Neural progenitor cell (in vitro differentiated cells): ENCODE results near the gene RFPL4AL1. TPM values are rescaled to one million over a fixed set of nuclear protein-coding genes. Genes with fewer than 3 reads are reported as not detected.
"Not testable (repeated sequence)": the region's sequence is repeated elsewhere in the genome, so short reads cannot be mapped to it uniquely, and the experiment has no call there.

Experiments
- DNase-seq: peaks from one replicate; pipeline ENCODE4 v3.0.0-alpha.2; 2016; ENCODE audit warnings: low spot score
- H2AFZ ChIP-seq: fragments of 200-600 bp; sonication (generic); replicated peaks from 2 replicates; pipeline ENCODE4 v1.6.1; 2016; ENCODE audit warnings: antibody characterized with exemption
- H3F3A ChIP-seq: fragments of 200-600 bp; sonication (generic); 2 replicates; pipeline ENCODE4 v1.6.1; 2016; ENCODE audit warnings: antibody characterized with exemption, low read depth
- H3K27ac ChIP-seq: fragments of 200-600 bp; sonication (generic); 2 replicates; pipeline ENCODE4 v1.5.1; 2016; ENCODE audit warnings: mild to moderate bottlenecking
- H3K27me3 ChIP-seq: fragments of 200-600 bp; sonication (generic); 2 replicates; pipeline ENCODE4 v1.6.1; 2016; ENCODE audit warnings: mild to moderate bottlenecking, moderate library complexity
- H3K36me3 ChIP-seq: fragments of 200-600 bp; sonication (generic); 2 replicates; pipeline ENCODE4 v1.5.1; 2016
- H3K4me1 ChIP-seq: fragments of 200-600 bp; sonication (generic); 2 replicates; pipeline ENCODE4 v1.6.1; 2016; ENCODE audit warnings: mixed run types
- H3K4me2 ChIP-seq: fragments of 200-600 bp; sonication (generic); 2 replicates; pipeline ENCODE4 v1.6.1; 2016
- H3K4me3 ChIP-seq: fragments of 200-600 bp; sonication (generic); 2 replicates; pipeline ENCODE4 v1.5.1; 2016
- H3K79me2 ChIP-seq: fragments of 200-600 bp; sonication (generic); 2 replicates; pipeline ENCODE4 v1.6.1; 2016; ENCODE audit warnings: low read depth
- H3K9ac ChIP-seq: fragments of 200-600 bp; sonication (generic); 2 replicates; pipeline ENCODE4 v1.6.1; 2016
- H3K9me3 ChIP-seq: fragments of 200-600 bp; sonication (generic); 2 replicates; pipeline ENCODE4 v1.5.1; 2016; ENCODE audit warnings: low read depth
- H4K20me1 ChIP-seq: fragments of 200-600 bp; sonication (generic); 2 replicates; pipeline ENCODE4 v1.6.1; 2016; ENCODE audit warnings: low read depth
- H3K27ac Mint-ChIP-seq: 3 replicates; pipeline ENCODE4 v1.8.0; 2021; ENCODE audit warnings: mixed read lengths
- H3K27me3 Mint-ChIP-seq: 2 replicates; pipeline ENCODE4 v1.8.0; 2022; ENCODE audit warnings: low read depth, mild to moderate bottlenecking, inconsistent platforms, moderate library complexity, mixed read lengths; ENCODE audit not compliant: insufficient read depth
- H3K36me3 Mint-ChIP-seq: 3 replicates; pipeline ENCODE4 v1.8.0; 2021; ENCODE audit warnings: mixed read lengths
- H3K4me1 Mint-ChIP-seq: 3 replicates; pipeline ENCODE4 v1.8.0; 2021; ENCODE audit warnings: mixed read lengths
- H3K4me3 Mint-ChIP-seq: 3 replicates; pipeline ENCODE4 v1.8.0; 2021; ENCODE audit warnings: mild to moderate bottlenecking, moderate library complexity, mixed read lengths
- H3K9me3 Mint-ChIP-seq: 3 replicates; pipeline ENCODE4 v1.8.0; 2020; ENCODE audit warnings: mixed read lengths
- EZH2 ChIP-seq: fragments of 200-600 bp; sonication (generic); IDR thresholded peaks from 2 replicates; pipeline ENCODE4 v1.6.1; 2017; ENCODE audit warnings: antibody characterized with exemption, mild to moderate bottlenecking, moderate library complexity
- EZH2phosphoT487 ChIP-seq: fragments of 200-600 bp; sonication (generic); IDR thresholded peaks from 2 replicates; pipeline ENCODE4 v1.6.1; 2017; ENCODE audit warnings: antibody characterized with exemption
- total RNA-seq: library from RNA; depleted of rRNA; stranded (reverse); fragments of >200 nt; gene quantifications from 2 replicates; pipeline ENCODE4 v1.2.3, GENCODE V29; 2015; ENCODE audit warnings: low replicate concordance
- TF ChIP-seq, protein P1 (sequence below): fragments of 200-600 bp; sonication (generic); IDR thresholded peaks from 2 replicates; pipeline ENCODE4 v1.5.1; 2017; ENCODE audit warnings: antibody characterized with exemption, mild to moderate bottlenecking

RFPL4AL1 gene
- not detected in 2 replicates for total RNA-seq

DNA sequence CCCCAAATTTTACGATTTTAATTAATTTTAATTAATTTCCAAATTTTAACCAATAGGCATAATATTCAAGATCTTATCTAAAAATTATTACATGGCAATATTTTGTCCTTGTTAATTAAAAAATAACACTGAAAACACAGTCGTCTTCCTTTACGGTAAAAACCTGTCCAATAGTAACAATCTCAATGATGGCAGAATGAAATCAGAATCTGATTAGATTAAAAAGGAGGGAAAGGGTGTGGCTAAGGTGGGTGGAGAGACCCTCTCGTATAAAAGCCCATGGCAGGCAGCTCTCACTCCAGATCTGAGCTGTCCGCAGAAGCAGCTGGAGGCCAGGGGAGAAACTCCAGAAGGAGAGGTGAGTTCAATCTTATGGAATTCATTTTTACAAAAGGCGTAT is at the start of gene RFPL4AL1:
RFPL4AL1 (plus strand) TSS at position 301 of the 400 bp plus-strand sequence. CDS start 2,687 bp downstream, outside the sequence.
- not testable (repeated sequence) for H3K4me2 ChIP-seq, DNase-seq, H4K20me1 ChIP-seq, H3K27ac ChIP-seq, H3K36me3 ChIP-seq, H3K4me3 ChIP-seq, H3K79me2 ChIP-seq, H3K9me3 ChIP-seq, H3K27me3 Mint-ChIP-seq, H3K27ac Mint-ChIP-seq, H3F3A ChIP-seq, H2AFZ ChIP-seq, H3K36me3 Mint-ChIP-seq, H3K9me3 Mint-ChIP-seq, H3K9ac ChIP-seq, H3K4me3 Mint-ChIP-seq, H3K27me3 ChIP-seq, H3K4me1 Mint-ChIP-seq, H3K4me1 ChIP-seq

DNA sequence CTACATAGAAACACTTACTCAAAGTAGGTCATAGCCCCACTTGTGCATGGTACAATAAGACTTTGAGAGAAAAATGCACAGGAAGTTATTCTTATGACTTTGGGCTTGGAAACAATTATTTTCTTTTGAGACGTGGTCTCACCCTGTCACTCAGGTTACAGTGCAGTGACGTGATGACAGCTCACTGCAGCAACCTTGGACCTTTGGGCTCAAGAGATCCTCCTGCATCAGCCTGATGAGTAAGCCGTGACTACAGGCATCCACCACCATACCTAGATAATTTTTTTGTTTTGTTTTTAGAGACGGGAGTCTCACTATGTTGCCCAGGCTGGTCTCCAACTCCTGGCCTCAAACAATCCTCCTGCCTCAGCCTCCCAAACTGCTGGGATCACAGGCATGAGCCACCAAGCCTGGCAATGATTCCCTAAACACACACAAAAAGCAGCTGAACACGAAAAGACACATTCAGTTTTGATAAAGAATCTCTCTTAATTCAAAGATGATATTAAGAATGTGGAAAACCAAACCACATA is 48.6 kb upstream of the RFPL4AL1 start:
- Histone ChIP-seq H3K9me3 (peaks cover 10% of the 10 kb centered on the region), H3K4me2 (no peak overlapping the region), H4K20me1 (no peaks in the 10 kb centered on the region), H3K4me1 (no peaks in the 10 kb centered on the region), H3K4me3 (no peak overlapping the region), H3K79me2 (no peaks in the 10 kb centered on the region), H3F3A (no peaks in the 10 kb centered on the region), H3K36me3 (no peaks in the 10 kb centered on the region), H2AFZ (no peak overlapping the region), H3K27me3 (no peaks in the 10 kb centered on the region), H3K27ac (no peak overlapping the region), H3K9ac (no peak overlapping the region)
- H3K36me3 Mint-ChIP-seq = no peaks in the 10 kb centered on the region
- no peak for TF ChIP-seq EZH2phosphoT487
- TF ChIP-seq, protein P1, sequence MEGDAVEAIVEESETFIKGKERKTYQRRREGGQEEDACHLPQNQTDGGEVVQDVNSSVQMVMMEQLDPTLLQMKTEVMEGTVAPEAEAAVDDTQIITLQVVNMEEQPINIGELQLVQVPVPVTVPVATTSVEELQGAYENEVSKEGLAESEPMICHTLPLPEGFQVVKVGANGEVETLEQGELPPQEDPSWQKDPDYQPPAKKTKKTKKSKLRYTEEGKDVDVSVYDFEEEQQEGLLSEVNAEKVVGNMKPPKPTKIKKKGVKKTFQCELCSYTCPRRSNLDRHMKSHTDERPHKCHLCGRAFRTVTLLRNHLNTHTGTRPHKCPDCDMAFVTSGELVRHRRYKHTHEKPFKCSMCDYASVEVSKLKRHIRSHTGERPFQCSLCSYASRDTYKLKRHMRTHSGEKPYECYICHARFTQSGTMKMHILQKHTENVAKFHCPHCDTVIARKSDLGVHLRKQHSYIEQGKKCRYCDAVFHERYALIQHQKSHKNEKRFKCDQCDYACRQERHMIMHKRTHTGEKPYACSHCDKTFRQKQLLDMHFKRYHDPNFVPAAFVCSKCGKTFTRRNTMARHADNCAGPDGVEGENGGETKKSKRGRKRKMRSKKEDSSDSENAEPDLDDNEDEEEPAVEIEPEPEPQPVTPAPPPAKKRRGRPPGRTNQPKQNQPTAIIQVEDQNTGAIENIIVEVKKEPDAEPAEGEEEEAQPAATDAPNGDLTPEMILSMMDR = no peak
- no peak for TF ChIP-seq EZH2
- no peak overlapping the region for H3K27ac Mint-ChIP-seq
- peaks cover 14% of the 10 kb centered on the region for H3K9me3 Mint-ChIP-seq
- no peak for DNase-seq
- peaks cover 5% of the 10 kb centered on the region for H3K27me3 Mint-ChIP-seq
- no peaks in the 10 kb centered on the region for H3K4me1 Mint-ChIP-seq
- H3K4me3 Mint-ChIP-seq = no peak overlapping the region

DNA sequence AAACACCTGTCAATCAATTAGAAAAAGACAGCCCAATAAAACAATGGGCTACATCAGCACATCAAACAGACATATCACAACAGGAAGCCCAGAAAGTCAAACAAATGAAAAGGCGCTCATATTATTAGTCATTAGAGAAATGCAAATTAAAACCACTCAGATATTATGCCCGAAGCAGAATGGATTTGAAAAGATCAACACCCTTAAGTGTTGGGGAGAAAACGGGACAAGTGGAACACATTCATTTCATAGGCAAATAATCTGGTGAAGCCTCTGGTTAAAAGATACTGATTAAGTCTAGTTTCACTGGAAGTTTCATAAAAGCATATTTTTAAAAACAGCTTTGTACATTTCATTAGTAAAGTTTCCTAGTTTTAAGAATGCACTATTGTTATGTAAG is 48.1 kb upstream of the RFPL4AL1 start:
- Histone ChIP-seq H3K27me3 (no peaks in the 10 kb centered on the region), H2AFZ (no peak overlapping the region), H3K9me3 (peaks cover 10% of the 10 kb centered on the region), H3K79me2 (no peaks in the 10 kb centered on the region), H3K9ac (no peak overlapping the region), H3F3A (no peaks in the 10 kb centered on the region), H3K27ac (no peak overlapping the region), H4K20me1 (no peaks in the 10 kb centered on the region), H3K36me3 (no peaks in the 10 kb centered on the region), H3K4me2 (no peak overlapping the region), H3K4me3 (no peak overlapping the region), H3K4me1 (no peaks in the 10 kb centered on the region)
- no peak for TF ChIP-seq EZH2phosphoT487
- TF ChIP-seq, protein P1 = no peak
- TF ChIP-seq EZH2 = no peak
- DNase-seq = no peak
- Mint-ChIP-seq H3K9me3 (peaks cover 14% of the 10 kb centered on the region), H3K36me3 (no peaks in the 10 kb centered on the region), H3K4me1 (no peaks in the 10 kb centered on the region), H3K27me3 (peaks cover 5% of the 10 kb centered on the region), H3K27ac (no peak overlapping the region), H3K4me3 (no peak overlapping the region)

DNA sequence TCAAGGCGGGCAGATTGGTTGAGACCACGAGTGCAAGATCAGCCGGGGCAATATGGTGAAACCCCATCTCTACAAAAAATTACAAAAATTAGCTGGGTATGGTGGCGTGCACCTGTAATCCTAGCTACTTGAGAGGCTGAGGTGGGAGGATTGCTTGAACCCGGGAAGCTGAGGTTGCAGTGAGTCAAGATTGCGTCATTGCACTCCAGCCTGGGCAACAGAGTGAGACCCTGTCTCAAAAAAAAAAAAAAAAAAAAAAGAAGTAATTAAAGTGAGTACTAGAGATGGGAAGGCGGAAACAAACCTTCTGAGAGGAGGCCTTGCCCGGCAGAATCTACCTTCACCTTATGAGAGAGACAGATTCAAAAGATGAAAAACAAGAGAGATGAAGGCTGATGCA is 45.4 kb upstream of the RFPL4AL1 start:
- Histone ChIP-seq H4K20me1 (no peaks in the 10 kb centered on the region), H3K9me3 (peaks cover 10% of the 10 kb centered on the region), H3F3A (no peaks in the 10 kb centered on the region), H3K9ac (no peak overlapping the region), H2AFZ (no peak overlapping the region), H3K27ac (no peak overlapping the region), H3K4me1 (no peaks in the 10 kb centered on the region), H3K36me3 (no peaks in the 10 kb centered on the region), H3K27me3 (no peaks in the 10 kb centered on the region), H3K4me2 (no peak overlapping the region), H3K4me3 (no peak overlapping the region), H3K79me2 (no peaks in the 10 kb centered on the region)
- Mint-ChIP-seq H3K4me3 (no peak overlapping the region), H3K36me3 (no peaks in the 10 kb centered on the region), H3K27ac (no peak overlapping the region), H3K4me1 (no peaks in the 10 kb centered on the region), H3K27me3 (no peaks in the 10 kb centered on the region), H3K9me3 (peaks cover 16% of the 10 kb centered on the region)
- no peak for DNase-seq
- TF ChIP-seq, protein P1 = no peak
- no peak for TF ChIP-seq EZH2phosphoT487
- no peak for TF ChIP-seq EZH2

DNA sequence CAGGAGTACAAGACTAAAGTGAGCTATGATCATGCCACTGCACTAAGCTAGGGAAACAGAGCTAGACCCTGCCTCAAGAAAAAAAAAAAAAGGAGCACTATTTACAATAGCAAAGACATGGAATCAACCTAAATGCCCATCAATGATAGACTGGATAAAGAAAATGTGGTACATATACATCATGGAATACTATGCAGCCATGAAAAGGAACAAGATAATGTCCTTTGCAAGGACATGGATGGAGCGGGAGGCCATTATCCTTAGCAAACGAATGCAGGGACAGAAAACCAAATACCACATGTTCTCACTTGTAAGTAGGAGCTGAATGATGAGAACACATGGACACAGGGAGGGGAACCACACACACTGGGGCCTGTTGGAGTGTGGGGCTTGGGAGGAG is 38.5 kb upstream of the RFPL4AL1 start:
- not testable (repeated sequence) for H3K27me3 ChIP-seq, H3K79me2 ChIP-seq, H3K4me3 Mint-ChIP-seq, H3K36me3 ChIP-seq, H3K36me3 Mint-ChIP-seq, H3F3A ChIP-seq, H3K27me3 Mint-ChIP-seq, H3K4me2 ChIP-seq, H3K9ac ChIP-seq, H2AFZ ChIP-seq, H3K4me3 ChIP-seq, H3K9me3 ChIP-seq, H3K27ac Mint-ChIP-seq, H3K9me3 Mint-ChIP-seq, H3K4me1 ChIP-seq, H4K20me1 ChIP-seq, DNase-seq, H3K27ac ChIP-seq, H3K4me1 Mint-ChIP-seq
